Ovary (tissue), 3 donors: ENCODE results near the gene SASS6.

Source experiments
- CTCF ChIP-seq, 3 donors: fragments of 450-650 bp in 2 of 3; fragments of 200-600 bp in 1 of 3; IDR thresholded peaks; one replicate each; pipeline versions ENCODE4 v1.5.1 to v1.8.0; 2016 to 2022; ENCODE audit warnings: antibody characterized with exemption in 3 of 3, mild to moderate bottlenecking in 1 of 3
- EP300 ChIP-seq: sonication (generic); formaldehyde crosslinking; IDR thresholded peaks from one replicate; pipeline ENCODE4 v1.6.1; 2017; ENCODE audit warnings: antibody characterized with exemption
- POLR2A ChIP-seq: fragments of 450-650 bp; IDR thresholded peaks from one replicate; pipeline ENCODE4 v1.6.1; 2017; ENCODE audit warnings: antibody characterized with exemption, mild to moderate bottlenecking, moderate library complexity
- donor health status: DM: no; HTN: no; CAD: no.

- TF ChIP-seq CTCF (IDR thresholded peaks at IDR 0.05) = no peak
- no peak for TF ChIP-seq EP300
- no peak for TF ChIP-seq POLR2A
Observed at GRCh38 chr1:100168051-100168450, 35.3 kb upstream of the SASS6 start.
